ENCODE measurements around the gene DOK7.

The DOK7 gene, protein sequence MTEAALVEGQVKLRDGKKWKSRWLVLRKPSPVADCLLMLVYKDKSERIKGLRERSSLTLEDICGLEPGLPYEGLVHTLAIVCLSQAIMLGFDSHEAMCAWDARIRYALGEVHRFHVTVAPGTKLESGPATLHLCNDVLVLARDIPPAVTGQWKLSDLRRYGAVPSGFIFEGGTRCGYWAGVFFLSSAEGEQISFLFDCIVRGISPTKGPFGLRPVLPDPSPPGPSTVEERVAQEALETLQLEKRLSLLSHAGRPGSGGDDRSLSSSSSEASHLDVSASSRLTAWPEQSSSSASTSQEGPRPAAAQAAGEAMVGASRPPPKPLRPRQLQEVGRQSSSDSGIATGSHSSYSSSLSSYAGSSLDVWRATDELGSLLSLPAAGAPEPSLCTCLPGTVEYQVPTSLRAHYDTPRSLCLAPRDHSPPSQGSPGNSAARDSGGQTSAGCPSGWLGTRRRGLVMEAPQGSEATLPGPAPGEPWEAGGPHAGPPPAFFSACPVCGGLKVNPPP

DNA sequence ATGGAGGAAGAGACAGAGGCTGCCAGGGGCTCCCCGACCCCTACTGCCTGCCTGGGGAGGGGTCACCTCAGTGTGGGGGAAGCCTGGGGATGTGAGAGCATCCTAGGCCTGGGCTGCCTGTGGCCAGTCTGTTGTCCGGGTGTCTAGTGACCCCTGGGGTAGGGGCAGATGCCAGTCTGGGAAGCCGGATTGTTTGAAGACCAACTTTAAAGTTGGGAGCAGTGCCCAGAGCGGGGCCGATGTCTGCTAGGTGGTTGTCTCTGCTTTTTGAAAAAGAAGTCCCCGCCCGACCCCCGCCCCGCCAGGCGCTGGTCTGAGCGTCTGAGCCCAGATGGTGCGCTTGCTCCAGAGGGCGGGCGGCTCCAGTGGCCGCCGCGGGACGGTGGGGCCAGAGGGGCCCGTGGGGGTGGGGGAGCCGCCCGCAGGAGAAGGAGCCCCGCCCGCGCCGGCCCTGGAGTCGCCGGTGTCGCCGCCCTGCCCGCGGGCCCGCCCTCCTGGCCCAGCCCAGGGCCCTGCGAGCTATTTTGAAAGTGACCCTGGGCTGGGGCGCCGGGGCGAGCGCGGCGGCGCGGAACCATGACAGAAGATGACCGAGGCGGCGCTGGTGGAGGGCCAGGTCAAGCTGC lies at the start of gene DOK7:
Gene DOK7, plus strand, starts transcription at position 517 of the 626 bp plus-strand sequence. Its CDS starts 70 bp downstream, at position 587.
- TF ChIP-seq, protein P1, sequence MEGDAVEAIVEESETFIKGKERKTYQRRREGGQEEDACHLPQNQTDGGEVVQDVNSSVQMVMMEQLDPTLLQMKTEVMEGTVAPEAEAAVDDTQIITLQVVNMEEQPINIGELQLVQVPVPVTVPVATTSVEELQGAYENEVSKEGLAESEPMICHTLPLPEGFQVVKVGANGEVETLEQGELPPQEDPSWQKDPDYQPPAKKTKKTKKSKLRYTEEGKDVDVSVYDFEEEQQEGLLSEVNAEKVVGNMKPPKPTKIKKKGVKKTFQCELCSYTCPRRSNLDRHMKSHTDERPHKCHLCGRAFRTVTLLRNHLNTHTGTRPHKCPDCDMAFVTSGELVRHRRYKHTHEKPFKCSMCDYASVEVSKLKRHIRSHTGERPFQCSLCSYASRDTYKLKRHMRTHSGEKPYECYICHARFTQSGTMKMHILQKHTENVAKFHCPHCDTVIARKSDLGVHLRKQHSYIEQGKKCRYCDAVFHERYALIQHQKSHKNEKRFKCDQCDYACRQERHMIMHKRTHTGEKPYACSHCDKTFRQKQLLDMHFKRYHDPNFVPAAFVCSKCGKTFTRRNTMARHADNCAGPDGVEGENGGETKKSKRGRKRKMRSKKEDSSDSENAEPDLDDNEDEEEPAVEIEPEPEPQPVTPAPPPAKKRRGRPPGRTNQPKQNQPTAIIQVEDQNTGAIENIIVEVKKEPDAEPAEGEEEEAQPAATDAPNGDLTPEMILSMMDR (conservative IDR thresholded peaks at IDR 0.05; ENCODE audit: low read depth, low read length): no peak
- H3K4me3 ChIP-seq (ENCODE audit: low read depth, low read length): no peak within 1 kb of the TSS
- DNase-seq (ENCODE audit: low read depth): no peak

DNA sequence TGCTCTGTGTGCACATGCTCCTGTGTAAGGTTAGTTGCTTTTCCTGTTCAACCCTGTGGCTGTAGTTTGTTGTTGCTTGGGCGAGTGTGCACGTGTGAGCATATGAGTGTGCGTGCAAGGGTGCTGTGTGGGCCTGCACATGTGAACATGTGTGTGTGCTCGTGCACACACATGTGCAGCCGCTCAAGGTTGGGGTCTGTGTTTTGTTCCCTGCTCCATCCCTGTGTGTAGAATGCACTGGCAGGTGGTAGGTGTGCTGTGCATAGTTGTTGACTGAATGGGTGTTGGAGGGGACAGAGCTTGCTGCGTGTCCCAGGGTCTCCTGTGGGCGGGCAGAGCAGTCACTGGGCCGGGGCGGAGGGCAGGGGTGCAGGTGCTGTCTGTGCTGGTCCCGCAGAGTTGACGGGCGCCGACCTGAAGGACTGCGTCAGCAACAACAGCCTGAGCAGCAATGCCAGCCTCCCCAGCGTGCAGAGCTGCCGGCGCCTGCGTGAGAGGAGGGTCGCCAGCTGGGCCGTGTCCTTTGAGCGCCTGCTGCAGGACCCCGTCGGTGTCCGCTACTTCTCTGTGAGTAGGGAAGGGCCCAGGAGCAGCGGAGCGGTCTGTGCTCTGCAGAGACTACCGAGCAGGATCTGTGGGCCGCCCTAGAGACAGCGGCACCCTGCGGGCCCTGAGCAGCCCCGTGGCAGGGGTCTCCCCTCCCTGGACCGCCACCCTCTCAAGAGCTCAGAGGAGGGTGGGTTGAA lies 49.3 kb upstream of the DOK7 start:
- TF ChIP-seq, protein P1 (conservative IDR thresholded peaks at IDR 0.05; ENCODE audit: low read depth, low read length): no peak
- no peak for DNase-seq (ENCODE audit: low read depth)

DNA sequence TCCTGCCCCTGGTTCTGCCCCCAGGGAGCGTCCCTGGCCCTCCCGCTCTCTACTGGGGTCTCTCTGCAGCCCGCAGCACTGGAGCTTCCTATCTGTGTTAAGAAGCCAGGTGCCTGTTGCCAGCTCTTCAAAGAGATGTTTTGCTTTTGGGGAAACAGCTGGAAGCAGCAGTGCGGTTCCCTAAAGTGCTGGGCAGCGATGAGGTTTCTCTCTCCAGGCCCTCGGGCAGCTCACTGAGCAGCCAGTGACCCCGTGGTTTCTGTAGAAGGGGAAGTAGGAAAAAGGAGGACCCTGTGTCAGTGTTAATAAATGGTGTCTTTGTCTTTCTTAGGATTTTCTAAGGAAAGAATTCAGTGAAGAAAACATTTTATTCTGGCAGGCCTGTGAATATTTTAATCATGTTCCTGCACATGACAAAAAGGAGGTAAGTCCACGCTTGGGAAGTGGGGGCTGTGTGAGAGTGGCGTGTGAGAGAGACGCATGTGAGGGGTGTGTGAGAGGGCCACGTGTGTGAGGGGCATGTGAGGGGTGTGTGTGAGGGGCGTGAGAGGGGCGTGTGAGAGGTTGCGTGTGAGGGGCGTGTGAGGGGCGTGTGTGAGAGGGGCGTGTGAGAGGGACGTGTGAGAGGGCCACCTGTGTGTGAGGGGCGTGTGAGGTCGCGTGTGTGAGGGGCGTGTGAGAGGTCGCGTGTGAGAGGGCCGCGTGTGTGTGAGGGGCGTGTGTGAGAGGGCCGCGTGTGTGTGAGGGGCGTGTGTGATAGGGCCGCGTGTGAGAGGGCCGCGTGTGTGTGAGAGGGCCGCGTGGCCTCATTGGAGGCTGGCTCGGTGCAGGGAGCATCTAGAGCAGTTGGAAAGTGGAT lies 48.5 kb upstream of the DOK7 start:
- DNase-seq (ENCODE audit: low read depth): no peak
- TF ChIP-seq, protein P1 (conservative IDR thresholded peaks at IDR 0.05; ENCODE audit: low read depth, low read length): no peak
- no peak overlapping the region for H3K4me3 ChIP-seq (ENCODE audit: low read depth, low read length)

More for the DNA sequence above, 49.3 kb upstream of the DOK7 start:
- no peak overlapping the region for H3K4me3 ChIP-seq (ENCODE audit: low read depth, low read length)

DNA sequence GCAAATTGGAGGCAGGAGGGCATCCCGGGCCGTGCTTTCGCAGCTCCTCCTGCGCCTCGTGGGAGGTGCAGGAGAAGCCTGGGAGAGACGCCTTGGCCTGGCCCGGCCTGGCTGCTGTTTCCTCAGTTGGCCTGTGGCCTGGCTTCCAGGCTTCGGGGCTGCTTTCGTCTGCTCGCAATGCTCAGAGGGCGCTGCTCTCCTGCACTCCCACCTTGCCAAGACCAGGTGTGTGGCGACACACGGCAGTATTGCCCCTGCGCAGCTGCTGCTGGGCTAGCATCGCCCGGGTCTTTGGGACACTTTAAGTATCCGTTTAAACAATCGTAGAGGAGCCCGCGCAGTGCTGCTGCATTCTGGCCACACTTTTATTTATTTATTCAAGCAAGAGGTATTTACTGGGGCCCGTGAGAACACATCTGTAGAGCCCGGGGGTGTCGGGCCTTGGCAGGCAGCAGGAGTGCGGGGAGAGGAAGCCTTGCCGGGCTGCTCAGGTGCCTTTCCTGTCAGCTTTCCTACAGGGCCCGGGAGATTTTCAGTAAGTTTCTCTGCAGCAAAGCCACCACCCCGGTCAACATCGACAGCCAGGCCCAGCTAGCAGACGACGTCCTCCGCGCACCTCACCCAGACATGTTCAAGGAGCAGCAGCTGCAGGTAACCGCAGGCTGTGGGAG lies 47.5 kb upstream of the DOK7 start:
- no peak overlapping the region for H3K4me3 ChIP-seq (ENCODE audit: low read depth, low read length)
- TF ChIP-seq, protein P1 (conservative IDR thresholded peaks at IDR 0.05; ENCODE audit: low read depth, low read length): no peak
- no peak for DNase-seq (ENCODE audit: low read depth)

DNA sequence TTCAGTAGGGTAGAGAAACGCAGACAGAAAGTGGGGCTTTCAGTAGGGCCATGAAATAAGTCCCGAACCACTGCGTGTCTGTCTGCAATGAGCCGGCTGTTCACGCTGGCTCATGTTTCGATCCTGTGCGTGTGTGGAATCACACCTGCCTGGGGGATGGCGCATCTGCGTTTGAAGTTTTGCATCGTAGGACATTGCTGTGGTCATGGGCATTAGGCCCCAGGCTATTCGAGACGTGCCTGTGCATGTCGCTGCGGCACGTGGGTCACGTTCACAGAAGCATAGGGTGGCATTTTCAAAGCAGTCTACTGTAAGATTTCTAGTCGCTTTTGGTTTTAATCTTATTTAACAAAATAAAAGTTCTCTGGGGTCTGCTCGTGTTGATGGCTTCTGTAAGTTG lies 46.8 kb upstream of the DOK7 start:
- no peak for DNase-seq (ENCODE audit: low read depth)
- no peak overlapping the region for H3K4me3 ChIP-seq (ENCODE audit: low read depth, low read length)

More for the DNA sequence above, 46.8 kb upstream of the DOK7 start:
- TF ChIP-seq, protein P1 (conservative IDR thresholded peaks at IDR 0.05; ENCODE audit: low read depth, low read length): no peak
